LoVo (cell line): Measurements from ENCODE around the gene RNASEH2A.

ENCODE experiments used
- DNase-seq: peaks from one replicate; pipeline ENCODE4 v3.0.0-alpha.2; 2016; ENCODE audit warnings: low spot score

Gene RNASEH2A

GRCh38 chr19:12783291-12783848, 23.0 kb upstream of the RNASEH2A start:
- no peak for DNase-seq

- DNase-seq = no peak
These were observed 22.5 kb upstream of the RNASEH2A start for GRCh38 chr19:12783849-12784393.

- no peak for DNase-seq
These were observed 22.0 kb upstream of the RNASEH2A start for GRCh38 chr19:12784394-12784870.

- no peak for DNase-seq
These were observed 21.4 kb upstream of the RNASEH2A start for GRCh38 chr19:12784871-12785430.

GRCh38 chr19:12785431-12786031, 20.9 kb upstream of the RNASEH2A start:
- DNase-seq = no peak

- DNase-seq = no peak
These were observed 20.1 kb upstream of the RNASEH2A start for GRCh38 chr19:12786141-12786870.

GRCh38 chr19:12786952-12787351, 19.4 kb upstream of the RNASEH2A start:
- no peak for DNase-seq

- DNase-seq = no peak
These were observed 18.9 kb upstream of the RNASEH2A start for GRCh38 chr19:12787458-12787857.

GRCh38 chr19:12788042-12788681, 18.2 kb upstream of the RNASEH2A start:
- no peak for DNase-seq

GRCh38 chr19:12788682-12789097, 17.7 kb upstream of the RNASEH2A start:
- no peak for DNase-seq

- no peak for DNase-seq
These were observed 17.1 kb upstream of the RNASEH2A start for GRCh38 chr19:12789098-12789903.

- DNase-seq = peak; percentile 83
These were observed 16.3 kb upstream of the RNASEH2A start for GRCh38 chr19:12789904-12790619.

GRCh38 chr19:12790628-12791344, 15.6 kb upstream of the RNASEH2A start:
- no peak for DNase-seq

GRCh38 chr19:12791345-12792050, 14.9 kb upstream of the RNASEH2A start, which contains the start of gene JUNB:
Gene JUNB, plus strand, starts transcription at chr19:12791486. Its CDS starts 286 bp downstream, at chr19:12791772.
- DNase-seq = peak; percentile 96

- peak; percentile 68 for DNase-seq
These were observed 14.1 kb upstream of the RNASEH2A start for GRCh38 chr19:12792051-12792852.

GRCh38 chr19:12792853-12793289, 13.5 kb upstream of the RNASEH2A start:
- no peak for DNase-seq

- DNase-seq = peak; percentile 96
These were observed 12.8 kb upstream of the RNASEH2A start for GRCh38 chr19:12793290-12794195.
